Omental fat pad (tissue), 4 donors: ENCODE measurements around the gene MPP3. TPM values are rescaled to one million over a fixed set of nuclear protein-coding genes. Genes with fewer than 3 reads are reported as not detected.
A peak's percentile ranks its signal among the peaks of the same experiment; 100 is the strongest.
"Not testable (repeated sequence)": the region's sequence is repeated elsewhere in the genome, so short reads cannot be mapped to it uniquely, and the experiment has no call there.

ENCODE experiments used
- ATAC-seq: fragments of 150-250 bp; one replicate; pipeline ENCODE4 v1.9.1; 2016; ENCODE audit warnings: mild to moderate bottlenecking, moderate library complexity; ENCODE audit not compliant: low FRiP score
- DNase-seq: peaks from one replicate; pipeline ENCODE4 v3.0.0-alpha.2; 2019; ENCODE audit warnings: low spot score
- total RNA-seq, 4 donors: library from RNA; depleted of rRNA; stranded (reverse); fragments of >200 nt; gene quantifications; one replicate each; pipeline ENCODE4 v1.1.0, GENCODE V29; 2016
- TF ChIP-seq, protein P1 (sequence below), 3 donors: fragments of 450-650 bp; IDR thresholded peaks; one replicate each; pipeline ENCODE4 v1.5.1; 2016 to 2017; ENCODE audit warnings: antibody characterized with exemption in 3 of 3, mild to moderate bottlenecking in 3 of 3, moderate library complexity in 2 of 3

MPP3 gene
- total RNA-seq, 4 donors from 2014 or later, result 13.2 to 27.9 (median 24.0) TPM

GRCh38 chr17:43842975-43843325 lies 10.0 kb upstream of the MPP3 start:
- DNase-seq, result no peak
- ATAC-seq, result no peak
- TF ChIP-seq, protein P1, sequence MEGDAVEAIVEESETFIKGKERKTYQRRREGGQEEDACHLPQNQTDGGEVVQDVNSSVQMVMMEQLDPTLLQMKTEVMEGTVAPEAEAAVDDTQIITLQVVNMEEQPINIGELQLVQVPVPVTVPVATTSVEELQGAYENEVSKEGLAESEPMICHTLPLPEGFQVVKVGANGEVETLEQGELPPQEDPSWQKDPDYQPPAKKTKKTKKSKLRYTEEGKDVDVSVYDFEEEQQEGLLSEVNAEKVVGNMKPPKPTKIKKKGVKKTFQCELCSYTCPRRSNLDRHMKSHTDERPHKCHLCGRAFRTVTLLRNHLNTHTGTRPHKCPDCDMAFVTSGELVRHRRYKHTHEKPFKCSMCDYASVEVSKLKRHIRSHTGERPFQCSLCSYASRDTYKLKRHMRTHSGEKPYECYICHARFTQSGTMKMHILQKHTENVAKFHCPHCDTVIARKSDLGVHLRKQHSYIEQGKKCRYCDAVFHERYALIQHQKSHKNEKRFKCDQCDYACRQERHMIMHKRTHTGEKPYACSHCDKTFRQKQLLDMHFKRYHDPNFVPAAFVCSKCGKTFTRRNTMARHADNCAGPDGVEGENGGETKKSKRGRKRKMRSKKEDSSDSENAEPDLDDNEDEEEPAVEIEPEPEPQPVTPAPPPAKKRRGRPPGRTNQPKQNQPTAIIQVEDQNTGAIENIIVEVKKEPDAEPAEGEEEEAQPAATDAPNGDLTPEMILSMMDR (IDR thresholded peaks at IDR 0.05), result no peak

DNA sequence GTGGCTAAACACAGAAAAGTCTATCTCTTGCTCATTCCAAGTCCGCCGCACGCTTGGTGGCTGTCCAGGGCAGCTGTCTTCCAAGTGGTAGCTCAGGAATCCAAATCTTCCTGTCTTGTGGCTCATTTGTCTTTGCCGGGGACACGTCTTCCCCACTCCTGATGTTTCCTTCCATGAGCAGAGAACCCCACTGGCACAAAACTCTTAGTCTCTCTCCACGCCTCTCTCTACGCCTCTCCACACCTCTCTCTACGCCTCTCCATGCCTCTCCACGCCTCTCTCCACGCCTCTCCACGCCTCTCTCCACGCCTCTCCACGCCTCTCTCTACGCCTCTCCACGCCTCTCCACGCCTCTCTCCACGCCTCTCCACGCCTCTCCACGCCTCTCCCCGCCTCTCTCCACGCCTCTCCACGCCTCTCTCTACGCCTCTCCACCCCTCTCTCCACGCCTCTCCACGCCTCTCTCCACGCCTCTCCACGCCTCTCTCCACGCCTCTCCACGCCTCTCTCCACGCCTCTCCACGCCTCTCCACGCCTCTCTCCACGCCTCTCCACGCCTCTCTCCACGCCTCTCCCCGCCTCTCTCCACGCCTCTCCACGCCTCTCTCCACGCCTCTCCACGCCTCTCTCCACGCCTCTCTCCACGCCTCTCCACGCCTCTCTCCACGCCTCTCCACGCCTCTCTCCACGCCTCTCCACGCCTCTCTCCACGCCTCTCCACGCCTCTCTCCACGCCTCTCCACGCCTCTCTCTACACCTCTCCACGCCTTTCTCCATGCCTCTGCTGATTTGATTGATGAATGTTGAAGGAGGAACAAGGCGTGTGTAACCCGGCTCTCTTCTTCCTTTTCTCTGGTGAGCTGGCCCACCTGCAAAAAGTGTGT lies 9.4 kb upstream of the MPP3 start:
- not testable (repeated sequence) for ATAC-seq, DNase-seq

- ATAC-seq, result peak; percentile 14
- TF ChIP-seq, protein P1 (IDR thresholded peaks at IDR 0.05), result no peak
- no peak for DNase-seq
Measured at GRCh38 chr17:43841282-43841681, 8.3 kb upstream of the MPP3 start.

DNA sequence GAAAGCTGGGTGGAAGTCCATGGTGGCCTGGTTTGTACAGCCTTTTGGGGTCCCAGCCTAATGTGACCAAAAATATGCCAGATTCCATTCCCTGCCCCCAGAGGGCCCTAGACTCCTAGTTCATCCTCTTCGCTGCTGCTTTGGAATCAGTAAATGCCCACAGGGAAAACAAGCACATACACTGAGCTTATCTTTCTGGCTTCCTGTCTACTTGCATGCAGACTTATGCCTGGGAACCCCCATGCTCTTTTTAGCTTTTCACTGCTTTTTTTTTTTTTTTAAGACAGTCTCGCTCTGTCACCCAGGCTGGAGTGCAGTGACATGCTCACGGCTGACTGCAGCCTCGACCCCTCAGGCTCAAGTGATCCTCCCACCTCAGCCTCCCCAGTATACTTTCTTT lies 7.9 kb upstream of the MPP3 start:
- TF ChIP-seq, protein P1 (IDR thresholded peaks at IDR 0.05), result no peak
- DNase-seq, result no peak
- peak; percentile 24 for ATAC-seq

DNA sequence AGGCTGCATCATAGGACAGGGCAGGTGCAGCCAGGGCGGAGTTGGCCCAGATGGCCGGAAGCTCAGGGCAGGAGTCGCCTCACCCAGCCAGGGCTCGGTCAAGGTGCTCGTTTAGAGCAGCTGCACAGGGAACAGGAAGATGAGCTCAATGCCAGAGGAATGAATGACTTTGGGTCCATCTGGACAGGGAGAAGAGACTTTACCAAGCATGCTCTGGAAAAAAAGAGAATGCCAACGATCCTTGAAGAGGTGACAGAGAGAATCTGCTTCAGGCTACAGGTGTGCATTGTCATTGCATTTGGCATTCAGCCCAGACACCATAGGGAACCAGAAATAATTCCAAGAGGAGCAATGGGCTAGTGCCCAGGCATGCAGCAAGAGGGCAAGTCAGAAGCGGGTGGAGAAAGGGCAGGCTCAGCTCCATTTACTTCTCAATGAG lies 6.7 kb upstream of the MPP3 start:
- TF ChIP-seq, protein P1 (IDR thresholded peaks at IDR 0.05), result no peak
- DNase-seq, result no peak
- no peak for ATAC-seq

GRCh38 chr17:43834106-43834505 lies 1.2 kb upstream of the MPP3 start:
- TF ChIP-seq, protein P1 (IDR thresholded peaks at IDR 0.05), result no peak
- DNase-seq (no peak), ATAC-seq (no peak)

DNA sequence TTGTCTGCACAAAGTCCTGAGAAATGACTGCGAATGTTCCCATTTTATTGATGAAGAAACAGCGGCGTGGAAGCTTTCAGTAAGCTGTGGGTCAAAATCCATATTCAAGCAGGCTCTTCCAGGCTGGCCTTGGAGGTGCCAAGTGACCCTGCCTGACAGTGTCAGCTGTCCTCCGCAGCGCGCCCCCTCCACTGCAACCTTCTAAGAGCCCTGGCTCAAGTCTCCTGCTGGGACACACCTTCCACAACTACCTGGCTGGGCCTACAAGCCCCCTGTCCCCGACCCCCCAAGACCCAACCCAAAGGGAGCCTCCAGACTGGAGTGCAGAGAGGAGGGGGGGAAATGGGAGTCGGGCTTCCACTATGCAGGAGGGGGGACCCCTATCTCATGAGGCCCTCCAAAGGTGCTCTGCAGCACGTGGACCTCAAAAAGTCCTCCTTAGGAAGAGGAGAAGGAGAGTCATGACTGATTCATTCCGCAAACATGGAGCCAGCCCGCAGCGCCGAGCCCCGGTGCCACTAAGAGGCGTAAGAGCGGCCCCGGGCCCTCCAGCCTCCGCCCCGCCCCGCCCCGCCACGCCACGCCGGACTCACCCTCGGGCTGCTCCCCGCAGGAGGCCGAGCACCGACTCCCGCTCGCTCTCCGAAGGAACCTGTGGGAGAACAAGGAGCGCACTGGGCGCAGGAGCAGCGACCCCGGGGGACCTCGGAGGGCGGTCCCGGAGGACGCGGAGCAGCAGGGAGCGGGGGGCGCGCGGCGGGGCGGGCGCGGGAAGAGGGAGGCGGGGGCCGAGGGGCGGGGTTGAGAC lies 574 bp downstream of the MPP3 start:
- ATAC-seq (peak; percentile 66), DNase-seq (no peak)
- TF ChIP-seq, protein P1 (IDR thresholded peaks at IDR 0.05), result no peak
